NB4 (cell line): ENCODE results near the gene CIDEB.

ENCODE experiments used
- DNase-seq: peaks from one replicate; pipeline ENCODE4 v3.0.0; 2010; ENCODE audit warnings: low read depth
- H3K4me3 ChIP-seq: one replicate; pipeline ENCODE4 v1.5.1; 2011; ENCODE audit warnings: mild to moderate bottlenecking, low read depth, low read length, moderate library complexity
- CTCF ChIP-seq: IDR thresholded peaks from one replicate; pipeline ENCODE4 v1.5.1; 2012; ENCODE audit warnings: low read depth, low read length
- MAX ChIP-seq: IDR thresholded peaks from 2 replicates; pipeline ENCODE4 v1.6.1; 2011; ENCODE audit warnings: low read depth, low read length
- MYC ChIP-seq: IDR thresholded peaks from 2 replicates; pipeline ENCODE4 v1.6.1; 2011; ENCODE audit warnings: low read depth, low read length
- POLR2A ChIP-seq: IDR thresholded peaks from 2 replicates; pipeline ENCODE4 v1.6.1; 2011; ENCODE audit warnings: mild to moderate bottlenecking; ENCODE audit not compliant: insufficient read length; ENCODE audit errors: extremely low read depth

CIDEB gene

GRCh38 chr14:24322672-24323071 is 14.9 kb upstream of the CIDEB start:
- TF ChIP-seq CTCF, result no peak
- no peak for TF ChIP-seq POLR2A
- no peak for TF ChIP-seq MYC
- TF ChIP-seq MAX, result no peak
- H3K4me3 ChIP-seq, result no peak overlapping the region
- no peak for DNase-seq

GRCh38 chr14:24321212-24321975 is 13.6 kb upstream of the CIDEB start:
- TF ChIP-seq MYC (no peak), POLR2A (no peak), MAX (no peak)
- no peak overlapping the region for H3K4me3 ChIP-seq
- DNase-seq, result no peak

- TF ChIP-seq MYC (no peak), POLR2A (no peak), CTCF (no peak), MAX (no peak)
- DNase-seq, result no peak
- no peak overlapping the region for H3K4me3 ChIP-seq
Observed at GRCh38 chr14:24317141-24317928, 9.6 kb upstream of the CIDEB start.

GRCh38 chr14:24316597-24316950 is 8.8 kb upstream of the CIDEB start:
- no peak for DNase-seq
- TF ChIP-seq CTCF (no peak), MAX (no peak), MYC (no peak), POLR2A (no peak)
- H3K4me3 ChIP-seq, result no peak overlapping the region

GRCh38 chr14:24315807-24316596 is 8.2 kb upstream of the CIDEB start:
- no peak for DNase-seq
- no peak overlapping the region for H3K4me3 ChIP-seq
- no peak for TF ChIP-seq CTCF
- TF ChIP-seq MYC, result no peak
- no peak for TF ChIP-seq POLR2A
- no peak for TF ChIP-seq MAX
